Lung (tissue), 12 donors: ENCODE results near the gene SERBP1. TPM values are rescaled to one million over a fixed set of nuclear protein-coding genes. Genes with fewer than 3 reads are reported as not detected.

Experiments used
- ATAC-seq: fragments of 200-7000 bp; cut with Tn5 transposase; one replicate; pipeline ENCODE4 v1.9.1; 2020; ENCODE audit warnings: moderate number of reproducible peaks; ENCODE audit not compliant: insufficient read depth, low FRiP score
- DNase-seq, 3 donors: peaks; one replicate each; pipeline ENCODE4 v3.0.0-alpha.2; 2013 to 2017
- H3K27ac ChIP-seq, 2 donors: one replicate each; pipeline ENCODE4 v1.5.1; 2013; ENCODE audit warnings: mild to moderate bottlenecking in 2 of 2, moderate library complexity in 2 of 2, control low read depth in 1 of 2, inconsistent platforms in 1 of 2, low read depth in 1 of 2, low read length in 1 of 2
- H3K27me3 ChIP-seq, 3 donors: one replicate each; pipeline ENCODE4 v1.5.1; 2013; ENCODE audit warnings: low read length in 2 of 3; ENCODE audit not compliant: control insufficient read depth in 3 of 3, insufficient read depth in 3 of 3
- H3K36me3 ChIP-seq, 4 donors: one replicate each; pipeline ENCODE4 v1.5.1; 2013; ENCODE audit warnings: low read length in 4 of 4, mild to moderate bottlenecking in 1 of 4, moderate library complexity in 1 of 4; ENCODE audit not compliant: control insufficient read depth in 4 of 4, insufficient read depth in 4 of 4
- H3K4me1 ChIP-seq, 5 donors: one replicate each; pipeline ENCODE4 v1.5.1; 2013; ENCODE audit warnings: low read length in 5 of 5, mild to moderate bottlenecking in 2 of 5, moderate library complexity in 1 of 5; ENCODE audit not compliant: control insufficient read depth in 5 of 5, insufficient read depth in 5 of 5
- H3K4me3 ChIP-seq: one replicate; pipeline ENCODE4 v1.5.1; 2013; ENCODE audit warnings: mild to moderate bottlenecking, control low read depth, moderate library complexity
- H3K9ac ChIP-seq, 2 donors: one replicate each; pipeline ENCODE4 v1.5.1; 2013; ENCODE audit warnings: low read length in 2 of 2, control low read depth in 1 of 2; ENCODE audit not compliant: insufficient read depth in 1 of 2
- H3K9me3 ChIP-seq, 4 donors: one replicate each; pipeline ENCODE4 v1.5.1; 2013; ENCODE audit warnings: low read length in 3 of 4, mild to moderate bottlenecking in 1 of 4, moderate library complexity in 1 of 4; ENCODE audit not compliant: control insufficient read depth in 4 of 4, insufficient read depth in 3 of 4
- WGBS, 2 donors: extraction: QIAGEN DNeasy Blood & Tissue Kit; methylation state at CpG; one replicate each; pipeline ENCODE4 v1.1.7; 2013; 5-methylcytosine and 5-hydroxymethylcytosine counted together
- polyA plus RNA-seq, 2 donors: library from polyadenylated mRNA; stranded (reverse); fragments of 200-250 nt; gene quantifications; one replicate each; pipeline ENCODE4 v1.2.1, GENCODE V29; 2013
- total RNA-seq, 2 donors: library from RNA; depleted of rRNA in 1 of 2; stranded (reverse); fragments of >200 nt in 1 of 2; gene quantifications; one replicate each; pipeline ENCODE4 v1.2.1, GENCODE V29; 2014 to 2021
- TF ChIP-seq, protein P1 (sequence below): IDR thresholded peaks from 2 replicates; pipeline ENCODE4 v1.5.1; 2012; ENCODE audit warnings: mild to moderate bottlenecking; ENCODE audit errors: control extremely low read depth, extremely low read depth
- donor health status: control.
- donor health status: control.
- donor health status: Bipolar disorder and iron deficiency.
- donor health status: healthy.
- donor health status: DM: yes; HTN: yes; CAD: no.

SERBP1 gene
- total and polyA plus RNA-seq, 4 donors = 72.2 to 220 (median 149) TPM

DNA sequence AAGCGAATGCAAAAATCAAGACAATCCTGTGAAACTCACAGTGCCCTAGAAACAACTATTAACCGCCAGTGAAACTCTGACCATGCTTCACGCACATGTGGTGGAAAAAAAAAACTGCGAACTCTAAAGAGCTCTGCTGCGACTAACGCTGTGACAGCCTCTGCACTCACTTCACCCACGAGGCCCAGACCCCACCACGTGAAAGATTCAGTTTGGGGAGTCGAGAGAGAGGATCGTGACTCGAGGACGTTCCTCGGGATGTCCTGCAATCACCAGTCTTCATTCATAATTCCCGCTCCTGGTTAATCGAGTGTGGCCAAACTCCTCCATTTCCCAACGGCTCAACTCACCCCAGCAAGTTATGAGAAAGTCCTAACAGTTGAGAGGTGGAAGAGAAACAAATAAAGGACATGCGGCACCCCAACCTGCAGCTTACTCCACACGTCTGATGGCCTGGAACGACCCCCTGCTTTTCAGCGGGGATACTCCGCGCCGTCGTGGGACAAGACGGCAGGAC lies 1.1 kb downstream of the SERBP1 start:
- Histone ChIP-seq H3K4me3 (peak overlapping the region; percentile 86), H3K4me1 (peaks cover 0 to 19% (median 4%) of the 10 kb centered on the region in 5 donors), H3K9me3 (no peaks in the 10 kb centered on the region), H3K9ac (peak overlapping the region; percentile 79 to 83), H3K36me3 (peaks cover 4 to 28% (median 12%) of the 10 kb centered on the region in 4 donors), H3K27me3 (no peaks in the 10 kb centered on the region), H3K27ac (peak overlapping the region; percentile 78 to 82)
- TF ChIP-seq, protein P1, sequence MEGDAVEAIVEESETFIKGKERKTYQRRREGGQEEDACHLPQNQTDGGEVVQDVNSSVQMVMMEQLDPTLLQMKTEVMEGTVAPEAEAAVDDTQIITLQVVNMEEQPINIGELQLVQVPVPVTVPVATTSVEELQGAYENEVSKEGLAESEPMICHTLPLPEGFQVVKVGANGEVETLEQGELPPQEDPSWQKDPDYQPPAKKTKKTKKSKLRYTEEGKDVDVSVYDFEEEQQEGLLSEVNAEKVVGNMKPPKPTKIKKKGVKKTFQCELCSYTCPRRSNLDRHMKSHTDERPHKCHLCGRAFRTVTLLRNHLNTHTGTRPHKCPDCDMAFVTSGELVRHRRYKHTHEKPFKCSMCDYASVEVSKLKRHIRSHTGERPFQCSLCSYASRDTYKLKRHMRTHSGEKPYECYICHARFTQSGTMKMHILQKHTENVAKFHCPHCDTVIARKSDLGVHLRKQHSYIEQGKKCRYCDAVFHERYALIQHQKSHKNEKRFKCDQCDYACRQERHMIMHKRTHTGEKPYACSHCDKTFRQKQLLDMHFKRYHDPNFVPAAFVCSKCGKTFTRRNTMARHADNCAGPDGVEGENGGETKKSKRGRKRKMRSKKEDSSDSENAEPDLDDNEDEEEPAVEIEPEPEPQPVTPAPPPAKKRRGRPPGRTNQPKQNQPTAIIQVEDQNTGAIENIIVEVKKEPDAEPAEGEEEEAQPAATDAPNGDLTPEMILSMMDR = no peak
- 0 to 1% methylated on average over 25 of the region's 25 CpGs for WGBS, 2 donors
- DNase-seq (peak in 2 of 3 donors; percentile 28 to 43), ATAC-seq (no peak)

DNA sequence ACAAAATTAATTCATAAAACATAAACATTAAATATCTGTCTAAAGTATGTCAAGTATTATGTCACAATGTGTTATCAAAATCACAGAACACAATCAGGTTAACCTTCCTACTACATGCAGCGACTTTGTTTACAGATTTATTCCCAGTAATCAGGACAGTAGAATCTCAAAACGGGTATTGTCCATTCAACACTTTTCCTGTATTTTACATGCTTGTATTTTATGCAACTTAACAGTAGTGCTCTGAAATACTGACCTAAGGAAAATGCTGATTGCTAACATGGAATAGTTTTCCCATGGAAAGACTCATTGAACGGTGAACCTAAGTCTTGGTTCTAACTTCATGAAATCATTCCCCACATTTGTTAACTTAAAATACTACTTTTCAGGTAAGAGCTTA lies 2.3 kb downstream of the SERBP1 start:
- H3K27me3 ChIP-seq = no peaks in the 10 kb centered on the region
- 2% methylated on average over 3 of the region's 3 CpGs for WGBS, 2 donors
- H3K4me3 ChIP-seq = no peak overlapping the region
- no peak for DNase-seq
- H3K4me1 ChIP-seq = peaks cover 0 to 19% (median 4%) of the 10 kb centered on the region in 5 donors
- no peak for ATAC-seq
- peaks cover 4 to 36% (median 19%) of the 10 kb centered on the region in 4 donors for H3K36me3 ChIP-seq
- no peak overlapping the region for H3K27ac ChIP-seq
- peak overlapping the region; percentile 9 to 63 for H3K9ac ChIP-seq
- TF ChIP-seq, protein P1 = no peak
- no peaks in the 10 kb centered on the region for H3K9me3 ChIP-seq

DNA sequence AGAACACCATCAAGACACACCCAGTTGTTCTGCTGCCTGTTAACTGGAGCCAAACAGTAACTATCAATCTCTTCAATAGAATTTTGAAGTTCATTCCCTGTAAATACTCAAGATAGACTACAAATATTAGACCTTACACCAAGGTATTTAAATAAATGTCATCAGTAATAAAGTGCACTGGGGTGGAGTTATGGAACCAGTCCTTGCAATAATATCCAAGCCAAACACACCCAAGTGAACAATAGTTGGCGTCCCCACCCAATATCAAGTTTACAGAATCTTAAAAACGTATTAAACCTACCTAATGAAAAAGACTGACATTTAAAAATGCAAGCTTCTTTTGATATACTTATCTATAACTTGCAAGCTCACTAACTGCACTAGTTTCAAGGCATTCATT lies 2.7 kb downstream of the SERBP1 start:
- Histone ChIP-seq H3K4me3 (no peak overlapping the region), H3K27me3 (no peaks in the 10 kb centered on the region), H3K9me3 (no peaks in the 10 kb centered on the region), H3K9ac (peak overlapping the region in 1 of 2 donors; percentile 63), H3K4me1 (peaks cover 0 to 19% (median 4%) of the 10 kb centered on the region in 5 donors), H3K36me3 (peaks cover 4 to 40% (median 22%) of the 10 kb centered on the region in 4 donors), H3K27ac (no peak overlapping the region)
- 0 to 7% methylated on average over 2 of the region's 2 CpGs for WGBS, 2 donors
- DNase-seq (no peak), ATAC-seq (no peak)
- TF ChIP-seq, protein P1 = no peak
